H1 (cell line): Measurements from ENCODE around the gene MTPN. TPM values are rescaled to one million over a fixed set of nuclear protein-coding genes. Genes with fewer than 3 reads are reported as not detected.

Experiments used
- CTCF ChIA-PET: fragments of 300-600 bp; sonication (Branson Sonifier 250); formaldehyde crosslinking; loops from one replicate; lab custom pipeline; 2021; ENCODE audit not compliant: partially characterized antibody; lab: Charles Lee
- POLR2A ChIA-PET: fragments of 300-600 bp; sonication (Branson Sonifier 250); formaldehyde crosslinking; loops from one replicate; lab custom pipeline; 2021; ENCODE audit warnings: inconsistent platforms; ENCODE audit not compliant: partially characterized antibody; lab: Charles Lee
- DNase-seq, 2 experiments: peaks; one replicate each; pipeline versions ENCODE4 v3.0.0 to v3.0.0-alpha.2; 2010 to 2022; ENCODE audit warnings: low spot score in 2 of 2, low read depth in 1 of 2, mixed read lengths in 1 of 2
- FAIRE-seq: peaks from 2 replicates; lab custom pipeline; 2011; peaks lifted over from hg19 to GRCh38; lab: Jason Lieb, UNC
- H2AFZ ChIP-seq: 2 replicates; pipeline ENCODE4 v1.8.1; 2012; ENCODE audit warnings: low read length, inconsistent platforms
- H2AK5ac ChIP-seq: 2 replicates; pipeline ENCODE4 v1.6.1; 2013; ENCODE audit warnings: low read depth, low read length
- H2BK120ac ChIP-seq: replicated peaks from 2 replicates; pipeline ENCODE3; 2013; ENCODE audit warnings: low read depth, low read length, inconsistent platforms
- H2BK12ac ChIP-seq: 2 replicates; pipeline ENCODE4 v1.6.1; 2013; ENCODE audit warnings: low read depth, low read length
- H2BK15ac ChIP-seq: 2 replicates; pipeline ENCODE4 v1.6.1; 2013; ENCODE audit warnings: low read length
- H2BK20ac ChIP-seq: 2 replicates; pipeline ENCODE4 v1.6.1; 2013; ENCODE audit warnings: low read length
- H2BK5ac ChIP-seq: 2 replicates; pipeline ENCODE4 v1.6.1; 2013; ENCODE audit warnings: low read depth, low read length
- H3K14ac ChIP-seq: 2 replicates; pipeline ENCODE4 v1.6.1; 2013; ENCODE audit warnings: inconsistent platforms; ENCODE audit not compliant: insufficient read length
- H3K18ac ChIP-seq: 2 replicates; pipeline ENCODE4 v1.6.1; 2013; ENCODE audit warnings: low read length; ENCODE audit errors: extremely low read depth
- H3K23ac ChIP-seq: 2 replicates; pipeline ENCODE4 v1.6.1; 2013; ENCODE audit warnings: inconsistent platforms; ENCODE audit not compliant: insufficient read length
- H3K23me2 ChIP-seq: 2 replicates; pipeline ENCODE4 v1.6.1; 2013; ENCODE audit warnings: low read depth, low read length
- H3K27ac ChIP-seq: 2 replicates; pipeline ENCODE4 v1.6.1; 2011; ENCODE audit warnings: low read depth, low read length, inconsistent platforms
- H3K27me3 ChIP-seq, 4 experiments: replicated peaks in 1 of 4; 1 replicate in 1 of 4; 2 replicates in 3 of 4; pipeline versions ENCODE4 v1.6.1 to v1.8.1; 2011 to 2013; ENCODE audit warnings: low read length in 3 of 4, mild to moderate bottlenecking in 3 of 4, inconsistent platforms in 2 of 4, mixed read lengths in 2 of 4, moderate library complexity in 1 of 4; ENCODE audit not compliant: control insufficient read depth in 3 of 4, insufficient read depth in 3 of 4; ENCODE audit errors: extremely low read depth in 1 of 4
- H3K36me3 ChIP-seq, 4 experiments: 2 replicates each; pipeline versions ENCODE4 v1.6.1 to v1.8.1; 2011 to 2013; ENCODE audit warnings: mild to moderate bottlenecking in 4 of 4, low read length in 3 of 4, moderate library complexity in 2 of 4, control low read depth in 1 of 4, inconsistent platforms in 1 of 4; ENCODE audit not compliant: insufficient read depth in 4 of 4, control insufficient read depth in 2 of 4
- H3K4ac ChIP-seq: replicated peaks from 2 replicates; pipeline ENCODE3; 2013; ENCODE audit warnings: low read length, low read depth, mixed read lengths, inconsistent platforms; ENCODE audit not compliant: insufficient read length
- H3K4me1 ChIP-seq, 4 experiments: replicated peaks in 1 of 4; 1 replicate in 1 of 4; 2 replicates in 3 of 4; pipeline versions ENCODE4 v1.6.1 to v1.8.1; 2011 to 2013; ENCODE audit warnings: low read length in 3 of 4, inconsistent platforms in 2 of 4, mixed read lengths in 1 of 4; ENCODE audit not compliant: insufficient read depth in 4 of 4, control insufficient read depth in 3 of 4
- H3K4me2 ChIP-seq, 2 experiments: 2 replicates each; pipeline versions ENCODE4 v1.6.1 to v1.8.1; 2011 to 2013; ENCODE audit warnings: low read depth in 2 of 2, low read length in 2 of 2, control low read depth in 1 of 2, inconsistent platforms in 1 of 2, mild to moderate bottlenecking in 1 of 2; ENCODE audit not compliant: insufficient read depth in 1 of 2
- H3K4me3 ChIP-seq, 4 experiments: fragments of 200-600, 300-600 bp in 1 of 4; sonication (generic), shearing (Covaris generic), sonication (Bioruptor Twin) in 1 of 4; 2 replicates each; pipeline versions ENCODE4 v1.5.1 to v1.8.1; 2011 to 2016; ENCODE audit warnings: low read length in 4 of 4, low read depth in 3 of 4, control low read depth in 2 of 4, inconsistent platforms in 2 of 4, mild to moderate bottlenecking in 2 of 4, mixed read lengths in 1 of 4, moderate library complexity in 1 of 4; ENCODE audit not compliant: insufficient read depth in 2 of 4; ENCODE audit errors: extremely low read depth in 1 of 4
- H3K56ac ChIP-seq: replicated peaks from 2 replicates; pipeline ENCODE3; 2013; ENCODE audit warnings: low read depth, mild to moderate bottlenecking, mixed read lengths, low read length, inconsistent platforms; ENCODE audit not compliant: insufficient read length
- H3K79me1 ChIP-seq: 2 replicates; pipeline ENCODE4 v1.6.1; 2013; ENCODE audit warnings: low read depth, low read length, control low read depth
- H3K79me2 ChIP-seq, 2 experiments: 2 replicates each; pipeline versions ENCODE4 v1.6.1 to v1.8.1; 2012 to 2013; ENCODE audit warnings: low read length in 2 of 2, mild to moderate bottlenecking in 2 of 2, inconsistent platforms in 1 of 2; ENCODE audit not compliant: insufficient read depth in 2 of 2, control insufficient read depth in 1 of 2
- H3K9ac ChIP-seq, 4 experiments: replicated peaks in 1 of 4; 1 replicate in 1 of 4; 2 replicates in 3 of 4; pipeline versions ENCODE4 v1.6.1 to v1.8.1; 2011 to 2013; ENCODE audit warnings: low read depth in 3 of 4, low read length in 3 of 4, control low read depth in 2 of 4, mild to moderate bottlenecking in 2 of 4, moderate library complexity in 2 of 4, inconsistent platforms in 1 of 4; ENCODE audit errors: extremely low read depth in 1 of 4
- H3K9me3 ChIP-seq, 2 experiments: 2 replicates each; pipeline versions ENCODE4 v1.6.1 to v1.8.1; 2012 to 2013; ENCODE audit warnings: mild to moderate bottlenecking in 2 of 2, moderate library complexity in 2 of 2, control low read depth in 1 of 2, inconsistent platforms in 1 of 2, low read depth in 1 of 2, low read length in 1 of 2, mixed read lengths in 1 of 2; ENCODE audit not compliant: insufficient read depth in 2 of 2
- H4K20me1 ChIP-seq, 2 experiments: replicated peaks in 1 of 2; 2 replicates each; pipeline versions ENCODE3 to v1.8.1; 2011 to 2013; ENCODE audit warnings: inconsistent platforms in 2 of 2, low read length in 2 of 2, mild to moderate bottlenecking in 1 of 2; ENCODE audit not compliant: insufficient read depth in 2 of 2, control insufficient read depth in 1 of 2
- H4K5ac ChIP-seq: 2 replicates; pipeline ENCODE4 v1.6.1; 2013; ENCODE audit warnings: low read length, low read depth, mixed read lengths, inconsistent platforms; ENCODE audit not compliant: insufficient read length
- H4K8ac ChIP-seq: 2 replicates; pipeline ENCODE4 v1.8.0; 2013; ENCODE audit warnings: mild to moderate bottlenecking, moderate library complexity, low read length, inconsistent platforms; ENCODE audit not compliant: insufficient read depth; ENCODE audit errors: extremely low read depth
- H4K91ac ChIP-seq: replicated peaks from 2 replicates; pipeline ENCODE3; 2013; ENCODE audit warnings: low read length, mixed read lengths, inconsistent platforms; ENCODE audit not compliant: insufficient read length
- EZH2 ChIP-seq: fragments of 200-600 bp; sonication (generic); IDR thresholded peaks from 2 replicates; pipeline ENCODE4 v1.7.1; 2012; ENCODE audit warnings: low read depth, mild to moderate bottlenecking, moderate library complexity, low read length, inconsistent platforms; ENCODE audit not compliant: severe bottlenecking
- WGBS, 2 experiments: shearing (Covaris generic) in 1 of 2; methylation state at CpG; one replicate each; pipeline versions ENCODE4 v1.1.6 to v1.1.7; 2013 to 2015; ENCODE audit warnings: low lambda C conversion rate in 2 of 2, mixed read lengths in 2 of 2, inconsistent platforms in 1 of 2, low coverage in 1 of 2, missing lambda C conversion rate in 1 of 2; ENCODE audit not compliant: insufficient replicate concordance in 2 of 2, insufficient coverage in 1 of 2, insufficient read length in 1 of 2; ENCODE audit errors: extremely low coverage in 1 of 2, missing lambda C conversion rate in 1 of 2; 5-methylcytosine and 5-hydroxymethylcytosine counted together
- polyA plus RNA-seq, 7 experiments: library from polyadenylated mRNA; depleted of rRNA in 3 of 7; stranded (reverse) in 5 of 7; unstranded in 2 of 7; fragments of >200 nt in 5 of 7; fragments of 200-250 nt in 2 of 7; gene quantifications; 1 replicate in 5 of 7; 2 replicates in 1 of 7; 4 replicates in 1 of 7; pipeline versions ENCODE4 v1.2.1 to v1.2.3, GENCODE V29; 2011 to 2013; ENCODE audit warnings: missing spikeins in 2 of 7, mixed read lengths in 2 of 7
- total RNA-seq: library from RNA; stranded (reverse); fragmentation: NEBNext Ultra II Directional; extraction: Animal tissue kit (Norgen Biotek cat#: 25700); gene quantifications from 2 replicates; pipeline ENCODE4 v1.2.1, GENCODE V29; 2021

Gene MTPN
- total and polyA plus RNA-seq, 2 of the 8 experiments (the other 6 are each of a cell fraction or from before 2014, with no cell fraction given), result 33.0 to 101 TPM

GRCh38 chr7:135913404-135913803 lies 63.8 kb downstream of the MTPN start:
- Histone ChIP-seq H3K23ac (no peak overlapping the region), H3K4me1 (no peaks in the 10 kb centered on the region), H3K79me2 (no peaks in the 10 kb centered on the region), H3K9me3 (no peaks in the 10 kb centered on the region), H3K36me3 (no peaks in the 10 kb centered on the region), H4K20me1 (no peaks in the 10 kb centered on the region), H4K91ac (no peak overlapping the region), H2BK15ac (no peak overlapping the region), H3K4ac (no peak overlapping the region), H3K27me3 (no peaks in the 10 kb centered on the region), H2BK20ac (no peak overlapping the region), H2BK5ac (no peak overlapping the region), H3K79me1 (no peaks in the 10 kb centered on the region), H2BK12ac (no peak overlapping the region), H3K18ac (no peak overlapping the region), H2BK120ac (no peak overlapping the region), H4K8ac (no peak overlapping the region), H3K4me2 (no peak overlapping the region), H3K23me2 (no peaks in the 10 kb centered on the region), H3K9ac (no peak overlapping the region), H3K56ac (no peak overlapping the region), H2AK5ac (no peak overlapping the region), H4K5ac (no peak overlapping the region), H3K14ac (no peak overlapping the region), H2AFZ (no peak overlapping the region), H3K27ac (no peak overlapping the region), H3K4me3 (no peak overlapping the region)
- WGBS, 2 experiments, result 93% methylated on average over 2 of the region's 2 CpGs; no CpG with 5 or more reads in 1 of the 2 experiments
- POLR2A ChIA-PET, result no interaction called here
- no peak for FAIRE-seq
- CTCF ChIA-PET, result interaction anchor here (1.2 kb wide), 1 partner anchor 113 kb away, joined by 3 read pairs; no protein-coding TSS in a partner anchor
- no peak for DNase-seq
- TF ChIP-seq EZH2, result no peak
